DLD1 (cell line): ENCODE data around the gene CALCB.
"Not testable (repeated sequence)": the region's sequence is repeated elsewhere in the genome, so short reads cannot be mapped to it uniquely, and the experiment has no call there.

Source experiments
- in situ Hi-C: cut with HindIII; loops from 2 replicates; pipeline ENCODE4 v1.10.0; 2017; ENCODE audit warnings: low sequenced_read_pairs

Gene CALCB

GRCh38 chr11:15073361-15074205, at the start of gene CALCB:
Gene CALCB, plus strand, starts transcription at chr11:15073593. Its CDS starts 1,126 bp downstream, at chr11:15074719.
- in situ Hi-C loops, result no loop called here

- in situ Hi-C loops, result no loop called here
Measured at GRCh38 chr11:15027011-15027410, 46.4 kb upstream of the CALCB start.

- in situ Hi-C loops, result no loop called here
Measured at GRCh38 chr11:15027956-15028355, 45.4 kb upstream of the CALCB start.

GRCh38 chr11:15028379-15028778, 45.0 kb upstream of the CALCB start:
- in situ Hi-C loops, result no loop called here

GRCh38 chr11:15031945-15032344, 41.4 kb upstream of the CALCB start:
- in situ Hi-C loops, result not testable (repeated sequence)

- in situ Hi-C loops, result no loop called here
Measured at GRCh38 chr11:15034687-15035267, 38.6 kb upstream of the CALCB start.

- in situ Hi-C loops, result no loop called here
Measured at GRCh38 chr11:15035283-15035682, 38.1 kb upstream of the CALCB start.

GRCh38 chr11:15038963-15039362, 34.4 kb upstream of the CALCB start:
- in situ Hi-C loops, result no loop called here

- in situ Hi-C loops, result no loop called here
Measured at GRCh38 chr11:15045209-15045608, 28.2 kb upstream of the CALCB start.

- in situ Hi-C loops, result no loop called here
Measured at GRCh38 chr11:15045891-15046290, 27.5 kb upstream of the CALCB start.

- in situ Hi-C loops, result not testable (repeated sequence)
Measured at GRCh38 chr11:15046673-15047072, 26.7 kb upstream of the CALCB start.

GRCh38 chr11:15048616-15049015, 24.8 kb upstream of the CALCB start:
- in situ Hi-C loops, result no loop called here

- in situ Hi-C loops, result no loop called here
Measured at GRCh38 chr11:15053191-15053685, 20.2 kb upstream of the CALCB start.

GRCh38 chr11:15055620-15056356, 17.6 kb upstream of the CALCB start:
- in situ Hi-C loops, result no loop called here

- in situ Hi-C loops, result no loop called here
Measured at GRCh38 chr11:15057329-15057728, 16.1 kb upstream of the CALCB start.

GRCh38 chr11:15059132-15059915, 14.1 kb upstream of the CALCB start:
- in situ Hi-C loops, result no loop called here

GRCh38 chr11:15062599-15062998, 10.8 kb upstream of the CALCB start:
- in situ Hi-C loops, result no loop called here

GRCh38 chr11:15069751-15070150, 3.6 kb upstream of the CALCB start:
- in situ Hi-C loops, result not testable (repeated sequence)

GRCh38 chr11:15071556-15072255, 1.7 kb upstream of the CALCB start:
- in situ Hi-C loops, result no loop called here

- in situ Hi-C loops, result no loop called here
Measured at GRCh38 chr11:15072551-15073143, 746 bp upstream of the CALCB start.
